Measurements from ENCODE around the gene POLR1E. TPM values are rescaled to one million over a fixed set of nuclear protein-coding genes. Genes with fewer than 3 reads are reported as not detected.
A peak's percentile ranks its signal among the peaks of the same experiment; 100 is the strongest.

The POLR1E gene
- total and polyA plus RNA-seq, 2 of the 8 experiments (the other 6 are each of a cell fraction or from before 2014, with no cell fraction given) = 16.0 to 40.0 TPM

- Histone ChIP-seq H3K79me1 (ENCODE audit: low read depth, low read length) (peaks cover 2% of the 10 kb centered on the region), H3K56ac (replicated peaks; ENCODE audit: insufficient read length, low read depth, low read length) (no peak overlapping the region), H2BK5ac (ENCODE audit: low read depth, low read length) (no peak overlapping the region), H2BK20ac (ENCODE audit: low read length) (no peak overlapping the region), H3K79me2 (ENCODE audit: control insufficient read depth in 1 of 2, insufficient read depth in 2 of 2, low read length in 2 of 2) (peaks cover 0 to 19% of the 10 kb centered on the region in 2 experiments; a peak in 2 of 4 replicates), H3K36me3 (ENCODE audit: control insufficient read depth in 2 of 4, insufficient read depth in 4 of 4, low read length in 3 of 4) (peaks cover 35 to 70% (median 54%) of the 10 kb centered on the region in 4 experiments), H4K5ac (ENCODE audit: insufficient read length, low read depth, low read length) (no peak overlapping the region), H3K14ac (ENCODE audit: insufficient read length) (no peak overlapping the region), H3K27me3 (replicated peaks in 1 of 4; ENCODE audit: control insufficient read depth in 3 of 4, extremely low read depth in 1 of 4, insufficient read depth in 3 of 4, low read length in 3 of 4) (no peaks in the 10 kb centered on the region), H3K18ac (ENCODE audit: extremely low read depth, low read length) (no peak overlapping the region), H3K9me3 (ENCODE audit: insufficient read depth in 2 of 2, low read depth in 1 of 2, low read length in 1 of 2) (no peaks in the 10 kb centered on the region), H3K27ac (ENCODE audit: low read depth, low read length) (no peak overlapping the region), H3K9ac (replicated peaks in 1 of 4; ENCODE audit: extremely low read depth in 1 of 4, low read depth in 3 of 4, low read length in 3 of 4) (no peak overlapping the region), H2BK12ac (ENCODE audit: low read depth, low read length) (no peak overlapping the region), H3K4me3 (ENCODE audit: extremely low read depth in 1 of 4, insufficient read depth in 2 of 4, low read depth in 3 of 4, low read length in 4 of 4) (no peak overlapping the region), H3K23ac (ENCODE audit: insufficient read length) (no peak overlapping the region), H4K8ac (ENCODE audit: extremely low read depth, insufficient read depth, low read length) (no peak overlapping the region), H3K4me2 (ENCODE audit: insufficient read depth in 1 of 2, low read depth in 2 of 2, low read length in 2 of 2) (no peak overlapping the region), H2AK5ac (ENCODE audit: low read depth, low read length) (no peak overlapping the region), H2BK120ac (replicated peaks; ENCODE audit: low read depth, low read length) (no peak overlapping the region), H3K4me1 (replicated peaks in 1 of 4; ENCODE audit: control insufficient read depth in 3 of 4, insufficient read depth in 4 of 4, low read length in 3 of 4) (peaks cover 3 to 15% (median 9%) of the 10 kb centered on the region in 4 experiments), H4K91ac (replicated peaks; ENCODE audit: insufficient read length, low read length) (no peak overlapping the region), H2AFZ (ENCODE audit: low read length) (no peak overlapping the region), H4K20me1 (replicated peaks in 1 of 2; ENCODE audit: control insufficient read depth in 1 of 2, insufficient read depth in 2 of 2, low read length in 2 of 2) (peaks cover 11 to 28% of the 10 kb centered on the region in 2 experiments), H3K4ac (replicated peaks; ENCODE audit: insufficient read length, low read depth, low read length) (no peak overlapping the region), H3K23me2 (ENCODE audit: low read depth, low read length) (peaks cover 4% of the 10 kb centered on the region; the same call in 1 of the 2 replicates), H2BK15ac (ENCODE audit: low read length) (no peak overlapping the region)
- ChIA-PET CTCF (ENCODE audit: partially characterized antibody) (interaction anchor here (1.4 kb wide), 1 partner anchor 29 kb away, joined by 6 read pairs; no protein-coding TSS in a partner anchor), POLR2A (ENCODE audit: partially characterized antibody) (interaction anchor here (0.8 to 3.2 kb wide), 7 partner anchors 10 to 29 kb away, joined by 3 to 14 read pairs (median 4); no protein-coding TSS in a partner anchor)
- 95% methylated on average over 6 of the region's 6 CpGs; no CpG with 5 or more reads in 1 of the 2 experiments for WGBS, 2 experiments (ENCODE audit: extremely low coverage in 1 of 2, insufficient coverage in 1 of 2, insufficient read length in 1 of 2, insufficient replicate concordance in 2 of 2, low coverage in 1 of 2, low lambda C conversion rate in 2 of 2, missing lambda C conversion rate in 1 of 2)
- DNase-seq (ENCODE audit: low read depth in 1 of 2, low spot score in 2 of 2) = no peak
- TF ChIP-seq JUN (IDR thresholded peaks at IDR 0.05; ENCODE audit: low read depth, low read length) (no peak), KDM5A (IDR thresholded peaks at IDR 0.05; ENCODE audit: low read length) (no peak), MAX (IDR thresholded peaks at IDR 0.05) (no peak), POLR2AphosphoS5 (IDR thresholded peaks at IDR 0.05; ENCODE audit: low read depth, low read length) (0 out of 2 replicates have a peak, but pooled peaks have one; percentile 6), CBX5 (IDR thresholded peaks at IDR 0.05; ENCODE audit: low read depth, low read length) (no peak)
- FAIRE-seq = no peak
Measured at GRCh38 chr9:37437010-37437409, 48.7 kb upstream of the POLR1E start.

All from H1 (cell line).